K562 (cell line): ENCODE measurements around the gene MEIOB. TPM values are rescaled to one million over a fixed set of nuclear protein-coding genes. Genes with fewer than 3 reads are reported as not detected.

Experiments used
- ARID4B ChIP-seq: sonication (generic); formaldehyde crosslinking; IDR thresholded peaks from 2 replicates; pipeline ENCODE4 v1.8.0; 2022; ENCODE audit warnings: mild to moderate bottlenecking, missing genetic modification reagents
- CEBPB ChIP-seq: fragments of 450-650 bp; IDR thresholded peaks from 2 replicates; pipeline ENCODE4 v1.6.1; 2016; ENCODE audit warnings: missing genetic modification characterization, missing compliant biosample characterization
- FIP1L1 ChIP-seq: fragments of 200-400 bp; formaldehyde crosslinking; IDR thresholded peaks from 2 replicates; pipeline ENCODE4 v1.6.1; 2018; ENCODE audit warnings: mild to moderate bottlenecking, low read depth, low read length; ENCODE audit not compliant: poor library complexity, severe bottlenecking
- ID3 ChIP-seq, 2 experiments: fragments of 250-450 bp in 1 of 2; fragments of 450-650 bp in 1 of 2; sonication (Bioruptor Pico) in 1 of 2; IDR thresholded peaks; 2 replicates each; pipeline versions ENCODE4 v1.6.1 to v1.8.0; 2016 to 2021; ENCODE audit warnings: mild to moderate bottlenecking in 2 of 2, moderate library complexity in 2 of 2, missing compliant biosample characterization in 1 of 2, missing genetic modification characterization in 1 of 2
- KLF16 ChIP-seq: IDR thresholded peaks from 2 replicates; pipeline ENCODE4 v1.6.1; 2016; ENCODE audit warnings: antibody characterized with exemption
- MYC ChIP-seq, 2 experiments: fragments of 250-450 bp in 1 of 2; sonication (Bioruptor Pico) in 1 of 2; IDR thresholded peaks; 2 replicates each; pipeline versions ENCODE4 v1.5.1 to v1.6.1; 2012 to 2021; ENCODE audit warnings: low read depth in 2 of 2, borderline replicate concordance in 1 of 2, improper control_type of control experiment in 1 of 2, low read length in 1 of 2, mild to moderate bottlenecking in 1 of 2, moderate library complexity in 1 of 2
- PML ChIP-seq: IDR thresholded peaks from 2 replicates; pipeline ENCODE4 v1.6.1; 2012; ENCODE audit warnings: low read length, inconsistent platforms
- TCF15 ChIP-seq: fragments of 250-450 bp; sonication (Bioruptor Pico); IDR thresholded peaks from 2 replicates; pipeline ENCODE4 v1.8.0; 2022; ENCODE audit warnings: moderate library complexity, mild to moderate bottlenecking, inconsistent platforms
- TCF7L2 ChIP-seq: fragments of 150-350 bp; IDR thresholded peaks from 2 replicates; pipeline ENCODE4 v1.6.1; 2016; ENCODE audit warnings: low read depth, mild to moderate bottlenecking, low read length, moderate library complexity
- ZC3H11A ChIP-seq: IDR thresholded peaks from 2 replicates; pipeline ENCODE4 v1.6.1; 2012; ENCODE audit warnings: low read depth, low read length, improper control_type of control experiment
- ZNF263 ChIP-seq: sonication (generic); formaldehyde crosslinking; IDR thresholded peaks from 2 replicates; pipeline ENCODE4 v1.8.0; 2022; ENCODE audit warnings: mild to moderate bottlenecking, missing genetic modification reagents, borderline replicate concordance
- ZNF655 ChIP-seq: fragments of 250-450 bp; sonication (Bioruptor Pico); IDR thresholded peaks from 2 replicates; pipeline ENCODE4 v1.5.0; 2021
- polyA plus RNA-seq, 8 experiments: library from polyadenylated mRNA; depleted of rRNA in 4 of 8; stranded (reverse) in 5 of 8; unstranded in 3 of 8; fragments of >200 nt; fragmentation: Nextera tagmentation in 2 of 8; fragmentation: Illumina TruSeq in 1 of 8; extraction: Ambion mirVana in 2 of 8; extraction: Trizol in 1 of 8; gene quantifications; 2 replicates each; pipeline versions ENCODE4 v1.2.1 to v1.2.3, GENCODE V29; 2011 to 2014; ENCODE audit warnings: inconsistent platforms in 1 of 8, missing spikeins in 1 of 8
- total RNA-seq, 7 experiments: library from RNA; depleted of rRNA in 6 of 7; stranded (reverse); fragments of >200 nt in 6 of 7; fragmentation: Illumina TruSeq in 2 of 7; extraction: Trizol in 2 of 7; gene quantifications; 2 replicates each; pipeline versions ENCODE4 v1.2.1 to v1.2.3, GENCODE V29; 2011 to 2021; ENCODE audit warnings: low replicate concordance in 1 of 7
- TF ChIP-seq, protein P1 (sequence below): fragments of 250-450 bp; sonication (Bioruptor Pico); IDR thresholded peaks from 2 replicates; pipeline ENCODE4 v1.8.0; 2021; ENCODE audit warnings: mild to moderate bottlenecking, moderate library complexity
- TF ChIP-seq, protein P2 (sequence below): fragments of 450-650 bp; formaldehyde crosslinking; IDR thresholded peaks from 2 replicates; pipeline ENCODE4 v1.4.0; 2022; ENCODE audit warnings: missing genetic modification characterization
- TF ChIP-seq, protein P3 (sequence below): sonication (generic); formaldehyde crosslinking; IDR thresholded peaks from 2 replicates; pipeline ENCODE4 v1.8.0; 2023; ENCODE audit warnings: mild to moderate bottlenecking, missing genetic modification reagents

The MEIOB gene
- total and polyA plus RNA-seq, 9 of the 15 experiments (the other 6 are each of a cell fraction or from before 2014, with no cell fraction given): 25.4 to 203 (median 97.6) TPM

GRCh38 chr16:1871974-1872635 lies at the start of gene MEIOB (continued):
- TF ChIP-seq, protein P1, sequence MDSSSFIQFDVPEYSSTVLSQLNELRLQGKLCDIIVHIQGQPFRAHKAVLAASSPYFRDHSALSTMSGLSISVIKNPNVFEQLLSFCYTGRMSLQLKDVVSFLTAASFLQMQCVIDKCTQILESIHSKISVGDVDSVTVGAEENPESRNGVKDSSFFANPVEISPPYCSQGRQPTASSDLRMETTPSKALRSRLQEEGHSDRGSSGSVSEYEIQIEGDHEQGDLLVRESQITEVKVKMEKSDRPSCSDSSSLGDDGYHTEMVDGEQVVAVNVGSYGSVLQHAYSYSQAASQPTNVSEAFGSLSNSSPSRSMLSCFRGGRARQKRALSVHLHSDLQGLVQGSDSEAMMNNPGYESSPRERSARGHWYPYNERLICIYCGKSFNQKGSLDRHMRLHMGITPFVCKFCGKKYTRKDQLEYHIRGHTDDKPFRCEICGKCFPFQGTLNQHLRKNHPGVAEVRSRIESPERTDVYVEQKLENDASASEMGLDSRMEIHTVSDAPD: no peak
- TF ChIP-seq ARID4B (CRISPR knock-in tag): peak; percentile 29; the same call in 1 of the 2 replicates
- TF ChIP-seq, protein P2, sequence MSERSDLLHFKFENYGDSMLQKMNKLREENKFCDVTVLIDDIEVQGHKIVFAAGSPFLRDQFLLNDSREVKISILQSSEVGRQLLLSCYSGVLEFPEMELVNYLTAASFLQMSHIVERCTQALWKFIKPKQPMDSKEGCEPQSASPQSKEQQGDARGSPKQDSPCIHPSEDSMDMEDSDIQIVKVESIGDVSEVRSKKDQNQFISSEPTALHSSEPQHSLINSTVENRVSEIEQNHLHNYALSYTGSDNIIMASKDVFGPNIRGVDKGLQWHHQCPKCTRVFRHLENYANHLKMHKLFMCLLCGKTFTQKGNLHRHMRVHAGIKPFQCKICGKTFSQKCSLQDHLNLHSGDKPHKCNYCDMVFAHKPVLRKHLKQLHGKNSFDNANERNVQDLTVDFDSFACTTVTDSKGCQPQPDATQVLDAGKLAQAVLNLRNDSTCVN (CRISPR knock-in tag): no peak
- TF ChIP-seq ZNF263: no peak
- no peak for TF ChIP-seq ID3 (CRISPR knock-in tag; IDR thresholded peaks at IDR 0.05)
- no peak for TF ChIP-seq ID3 (tag; IDR thresholded peaks at IDR 0.05)
- TF ChIP-seq ZC3H11A: no peak
- TF ChIP-seq ZNF655 (CRISPR knock-in tag): no peak
- TF ChIP-seq, protein P3, sequence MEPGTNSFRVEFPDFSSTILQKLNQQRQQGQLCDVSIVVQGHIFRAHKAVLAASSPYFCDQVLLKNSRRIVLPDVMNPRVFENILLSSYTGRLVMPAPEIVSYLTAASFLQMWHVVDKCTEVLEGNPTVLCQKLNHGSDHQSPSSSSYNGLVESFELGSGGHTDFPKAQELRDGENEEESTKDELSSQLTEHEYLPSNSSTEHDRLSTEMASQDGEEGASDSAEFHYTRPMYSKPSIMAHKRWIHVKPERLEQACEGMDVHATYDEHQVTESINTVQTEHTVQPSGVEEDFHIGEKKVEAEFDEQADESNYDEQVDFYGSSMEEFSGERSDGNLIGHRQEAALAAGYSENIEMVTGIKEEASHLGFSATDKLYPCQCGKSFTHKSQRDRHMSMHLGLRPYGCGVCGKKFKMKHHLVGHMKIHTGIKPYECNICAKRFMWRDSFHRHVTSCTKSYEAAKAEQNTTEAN (CRISPR knock-in tag): no peak
- no peak for TF ChIP-seq FIP1L1
- no peak for TF ChIP-seq TCF7L2
- no peak for TF ChIP-seq TCF15
- no peak for TF ChIP-seq CEBPB (tag)
- no peak for TF ChIP-seq KLF16
- TF ChIP-seq MYC (IDR thresholded peaks at IDR 0.05; ENCODE audit: low read depth, low read length): peak; percentile 88
- no peak for TF ChIP-seq MYC (CRISPR knock-in tag; IDR thresholded peaks at IDR 0.05; ENCODE audit: borderline replicate concordance, low read depth)
- TF ChIP-seq PML: no peak; the same call in 1 of the 2 replicates
